ENCODE data around the gene GPR78. TPM values are rescaled to one million over a fixed set of nuclear protein-coding genes. Genes with fewer than 3 reads are reported as not detected.

GPR78 gene
- total RNA-seq, 1 donor from 2014 or later, result not detected

DNA sequence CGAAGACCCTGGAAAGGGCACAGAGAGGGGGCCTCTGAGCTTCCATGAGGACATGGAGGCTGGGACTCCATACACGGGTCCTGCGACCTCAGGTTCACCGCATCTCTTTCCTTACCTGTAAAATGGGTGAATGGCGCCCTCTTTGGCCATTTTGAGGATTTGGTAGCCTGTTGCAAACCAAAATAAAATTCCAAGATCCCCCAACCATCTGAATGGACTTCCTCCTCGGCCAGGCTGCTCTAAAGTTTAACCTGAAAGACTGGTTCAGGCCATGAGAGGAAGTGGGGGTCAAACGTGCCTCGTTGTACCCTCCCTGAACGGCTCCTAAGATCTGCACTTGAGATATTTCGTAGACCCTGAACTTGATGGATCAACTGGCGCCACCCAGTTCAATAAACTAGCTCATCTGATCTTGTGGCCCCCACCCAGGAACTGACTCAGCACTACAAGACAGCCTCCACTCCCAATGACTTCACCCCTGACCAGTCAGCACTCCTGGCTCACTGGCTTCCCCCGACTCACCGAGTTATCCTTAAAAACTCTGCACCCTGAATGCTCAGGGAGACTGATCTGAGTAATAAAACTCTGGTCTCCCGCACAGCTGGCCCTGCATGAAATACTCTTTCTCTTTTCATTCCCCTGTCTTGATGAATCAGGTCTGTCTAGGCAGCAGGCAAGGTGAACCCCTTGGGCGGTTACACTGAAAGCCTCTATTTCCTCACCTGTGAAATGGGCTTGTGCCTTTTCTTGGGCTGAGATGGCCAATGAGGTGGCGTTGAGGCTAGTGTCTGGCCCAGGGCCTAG is 32.9 kb upstream of the GPR78 start:
- peak; percentile 22 to 47 for DNase-seq (ENCODE audit: low read depth in 2 of 2)

DNA sequence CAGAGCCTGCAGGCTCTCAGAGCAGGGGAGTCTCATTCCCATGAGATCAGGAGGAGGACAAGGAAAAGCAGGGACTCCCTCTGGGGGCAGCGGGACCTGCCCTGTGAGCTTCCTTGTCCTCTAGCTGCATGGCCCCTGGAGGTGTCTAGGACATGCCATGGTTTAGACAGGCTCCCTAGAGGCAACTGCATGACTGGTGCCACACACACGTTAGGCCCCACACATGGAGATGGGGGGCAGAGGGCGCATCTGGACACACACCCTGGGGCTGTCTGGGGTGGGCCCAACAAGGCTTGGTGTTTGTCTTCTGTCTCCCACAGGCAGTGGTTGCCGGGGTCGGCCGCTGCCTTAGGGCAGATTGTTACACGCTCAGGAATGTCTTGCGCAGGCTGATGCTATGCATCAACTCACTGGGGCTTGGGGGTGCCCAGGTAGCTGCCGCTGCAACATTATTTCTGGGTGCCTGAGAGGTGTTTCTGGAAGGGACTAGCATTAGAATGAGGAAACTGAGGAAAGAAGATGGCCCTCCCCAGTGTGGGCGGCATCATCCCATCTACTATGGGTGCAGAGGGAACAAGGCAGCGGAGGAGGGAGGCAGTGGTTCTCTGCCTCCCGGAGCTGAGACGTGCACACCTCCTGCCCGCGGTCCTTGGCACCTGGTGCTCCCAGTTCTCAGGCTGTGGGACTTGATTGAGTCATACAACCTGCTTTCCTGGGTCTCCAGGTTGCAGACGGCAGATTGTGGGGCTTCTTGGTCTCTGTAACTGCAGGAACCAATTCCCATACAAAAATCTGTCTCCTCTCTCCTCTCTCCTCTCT is 32.1 kb upstream of the GPR78 start:
- no peak for DNase-seq (ENCODE audit: low read depth in 2 of 2)

DNA sequence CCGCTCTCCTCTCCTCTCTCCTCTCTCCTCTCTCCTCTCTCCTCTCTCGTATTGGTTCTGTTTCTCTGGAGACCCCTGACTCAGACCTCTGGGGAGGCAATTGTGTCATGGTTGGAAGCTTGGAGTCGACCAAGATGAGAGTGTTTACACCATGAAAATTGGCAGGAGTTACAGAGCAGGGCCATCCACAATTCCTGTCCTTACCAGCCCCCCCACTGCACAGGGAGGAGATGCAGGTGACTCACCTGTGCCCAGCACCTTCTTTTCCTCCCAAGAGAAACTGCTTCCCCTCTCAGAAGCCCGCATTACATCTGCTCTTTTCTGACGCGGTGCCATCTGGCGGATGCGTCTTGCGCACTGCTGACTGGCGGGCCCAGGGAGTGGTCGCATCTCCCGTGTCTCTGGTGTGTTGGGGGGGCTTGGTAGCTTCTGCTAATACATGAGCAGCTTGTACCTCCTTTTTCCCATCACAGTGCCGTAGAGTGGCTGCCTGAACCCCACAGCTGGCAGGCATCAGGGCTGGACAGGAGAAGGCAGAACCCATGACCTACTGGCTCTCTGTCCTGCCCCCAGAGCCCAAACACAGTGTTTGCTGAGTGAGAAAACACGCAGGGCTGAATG is 31.4 kb upstream of the GPR78 start:
- no peak for DNase-seq (ENCODE audit: low read depth in 2 of 2)

DNA sequence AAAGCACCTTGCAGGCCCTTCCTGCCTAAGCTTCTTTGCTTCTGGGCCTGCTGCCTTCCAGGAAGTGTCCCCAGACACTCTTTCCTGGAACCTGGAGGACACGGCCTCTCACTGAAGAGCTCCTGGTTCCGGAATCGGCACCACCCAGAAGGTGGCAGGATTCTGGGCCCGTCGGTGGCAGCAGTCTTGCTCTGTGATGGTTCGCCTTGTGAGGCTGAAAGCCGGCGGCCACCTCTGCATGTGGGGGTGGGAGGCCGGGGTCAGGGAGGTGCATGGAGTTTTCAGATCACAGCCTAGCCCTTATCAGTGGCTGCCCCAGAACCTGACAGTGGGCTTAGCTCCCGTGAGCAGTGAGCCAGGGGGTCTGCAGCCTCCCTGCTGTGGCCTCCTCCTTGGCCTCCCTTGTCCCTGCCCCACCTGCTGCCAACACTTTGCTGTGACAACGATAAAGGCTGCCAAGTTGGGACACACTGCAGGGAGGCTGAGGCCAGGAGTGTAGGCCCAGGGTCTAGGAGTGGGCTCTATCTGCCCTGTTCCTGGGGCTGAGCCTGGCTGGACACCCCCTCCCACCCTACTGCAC is 30.8 kb upstream of the GPR78 start:
- DNase-seq (ENCODE audit: low read depth in 2 of 2), result no peak

DNA sequence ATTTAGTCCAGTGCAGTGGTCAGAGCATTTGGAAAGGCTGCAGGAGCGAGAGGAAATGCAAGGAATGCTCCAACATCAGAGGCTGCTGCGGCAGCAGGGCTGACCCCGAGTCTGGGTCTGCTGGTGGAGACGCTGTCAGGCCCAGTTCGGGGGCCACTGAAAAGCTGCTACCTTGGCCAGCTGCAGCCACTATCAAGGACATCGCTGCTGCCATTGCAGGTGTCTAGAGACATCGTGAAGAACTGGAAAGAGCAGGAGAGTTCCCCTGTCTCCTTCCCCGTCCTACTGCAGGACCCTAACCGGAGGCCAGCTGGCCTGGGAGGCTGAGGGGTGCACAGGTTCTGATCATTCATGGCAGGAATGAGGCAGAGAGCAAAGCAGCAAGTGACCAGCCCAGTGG is 29.5 kb upstream of the GPR78 start:
- DNase-seq (ENCODE audit: low read depth in 2 of 2), result no peak

DNA sequence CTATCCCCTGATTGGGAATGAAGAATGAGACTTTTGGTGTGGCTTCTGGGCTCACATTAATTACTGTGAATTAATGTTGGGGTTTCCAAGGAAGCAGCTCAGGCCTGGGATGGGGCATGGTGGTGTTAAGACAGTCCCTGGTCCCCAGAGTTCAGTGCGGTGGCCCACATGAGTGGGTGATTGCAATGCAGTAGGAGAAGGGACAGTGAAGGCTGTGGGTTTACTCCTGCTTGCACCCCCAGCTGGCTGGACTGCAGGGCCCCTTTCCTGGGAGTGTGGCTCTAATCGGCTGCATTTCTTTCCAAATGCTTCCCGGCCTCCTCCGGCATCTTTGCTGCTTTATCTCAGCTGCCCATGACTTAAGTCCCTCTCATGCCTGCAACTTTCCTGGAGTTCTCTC is 28.2 kb upstream of the GPR78 start:
- no peak for DNase-seq (ENCODE audit: low read depth in 2 of 2)

DNA sequence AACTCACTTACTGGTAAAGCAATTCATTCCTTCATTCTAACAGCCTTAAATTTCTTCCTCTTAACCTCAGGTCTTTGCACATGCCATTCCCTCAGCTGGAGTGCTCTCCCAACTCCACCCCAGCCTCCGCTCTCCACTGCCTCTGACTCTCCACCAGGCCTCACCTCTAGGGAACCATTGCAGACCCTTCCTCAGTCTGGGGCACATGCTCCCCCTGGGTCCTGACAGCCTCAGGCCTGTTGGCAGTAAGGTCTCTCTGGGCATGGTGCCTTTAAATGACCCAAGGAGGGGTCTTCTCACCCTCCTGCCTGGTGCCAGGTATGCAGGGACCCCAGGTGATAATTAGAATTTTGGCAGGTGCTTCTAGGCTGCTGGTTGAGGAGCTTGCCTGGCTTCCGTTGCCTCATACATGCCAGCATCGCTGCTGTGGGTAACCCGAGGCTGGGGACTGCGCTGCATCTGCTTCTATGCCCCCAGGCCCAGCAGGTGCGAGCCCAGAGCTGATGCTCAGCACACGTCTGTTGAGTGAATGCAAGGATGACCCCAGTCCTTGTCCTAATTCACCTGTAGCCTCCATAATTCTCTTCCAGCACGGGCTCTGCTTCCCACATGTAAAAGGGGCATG is 27.5 kb upstream of the GPR78 start:
- no peak for DNase-seq (ENCODE audit: low read depth in 2 of 2)

DNA sequence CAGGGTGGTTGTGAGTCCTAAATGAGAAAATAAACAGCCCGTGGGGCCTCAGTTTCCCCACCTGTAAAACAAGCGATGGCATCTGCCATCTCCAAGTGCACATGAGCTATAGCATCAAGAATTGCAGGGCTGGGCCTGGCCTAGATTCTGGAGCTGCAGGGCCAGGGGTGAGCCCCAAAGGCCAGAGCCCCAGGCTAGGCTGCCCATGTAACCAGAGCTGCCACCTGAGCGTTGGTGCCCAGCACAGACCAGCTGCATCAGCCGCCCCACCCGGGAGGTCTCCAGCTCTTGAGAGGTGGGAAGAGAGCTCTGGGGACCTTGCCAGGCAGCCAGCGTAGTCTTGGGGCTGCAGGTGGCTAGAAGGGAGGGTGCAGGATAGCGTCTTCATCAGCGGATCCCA is 27.0 kb upstream of the GPR78 start:
- DNase-seq (ENCODE audit: low read depth in 2 of 2), result no peak

DNA sequence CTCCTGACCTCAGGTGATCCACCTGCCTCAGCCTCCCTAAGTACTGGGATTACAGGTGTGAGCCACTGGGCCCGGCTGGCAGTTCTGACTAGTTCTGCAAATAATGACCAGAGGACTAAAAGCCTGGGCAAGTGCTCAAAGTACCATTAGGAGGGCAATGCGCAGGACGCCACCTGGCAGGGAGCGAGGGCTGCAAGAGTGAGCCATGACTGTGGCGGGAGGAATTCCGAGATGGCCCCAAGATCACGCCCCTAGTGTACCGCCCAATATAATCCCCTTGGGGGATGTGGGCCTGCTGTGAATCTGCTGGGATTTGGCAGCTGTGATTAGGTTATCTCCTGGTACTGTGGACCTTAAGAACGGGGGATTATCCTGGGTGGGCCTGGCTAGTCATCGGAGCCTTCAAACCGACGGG is 26.2 kb upstream of the GPR78 start:
- no peak for DNase-seq (ENCODE audit: low read depth in 2 of 2)

DNA sequence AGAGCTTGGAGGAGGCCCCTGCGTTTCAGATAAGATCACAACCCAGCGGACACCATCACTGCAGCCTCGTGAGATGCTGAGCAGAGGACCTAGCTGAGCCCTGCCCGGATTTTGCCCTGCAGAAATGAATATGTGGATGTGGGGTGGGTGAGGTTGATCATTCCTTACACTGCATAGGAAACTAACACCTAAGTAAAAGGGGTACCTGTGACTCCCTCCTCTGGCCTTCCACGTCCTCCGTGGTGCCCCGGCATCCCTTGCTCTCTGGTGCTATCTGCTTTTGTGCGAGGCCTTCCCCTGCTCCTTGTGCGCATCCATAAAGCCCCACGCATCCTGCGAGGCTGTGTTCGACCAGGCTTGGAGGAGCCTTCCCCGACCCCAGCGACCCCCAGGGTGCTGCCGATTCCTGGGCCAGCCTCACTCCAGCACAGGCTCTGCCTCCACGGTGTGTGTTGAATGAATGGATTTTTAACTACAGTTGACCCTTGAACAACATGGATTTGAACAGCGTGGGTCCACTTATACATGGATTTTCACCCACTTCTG is 25.6 kb upstream of the GPR78 start:
- DNase-seq (ENCODE audit: low read depth in 2 of 2), result no peak

DNA sequence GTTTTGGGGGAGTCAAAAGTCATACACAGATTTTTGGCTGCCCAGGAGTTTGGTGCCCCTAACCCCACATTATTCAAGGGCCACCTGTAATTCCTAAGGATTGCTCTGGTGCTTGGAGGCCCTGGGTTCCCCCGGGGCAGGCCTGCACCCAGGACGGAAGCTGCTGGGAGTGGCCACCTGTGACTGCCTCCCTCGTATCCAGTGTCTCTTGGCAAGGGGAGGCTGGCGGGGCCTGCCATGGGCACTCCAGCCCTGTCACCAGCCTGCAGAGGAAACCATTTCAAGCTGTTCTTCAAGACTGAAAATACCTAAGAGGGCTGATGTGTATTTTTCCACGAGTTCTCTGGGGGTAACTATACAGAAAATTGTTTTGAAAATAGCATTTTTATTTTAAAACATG is 24.5 kb upstream of the GPR78 start:
- no peak for DNase-seq (ENCODE audit: low read depth in 2 of 2)

DNA sequence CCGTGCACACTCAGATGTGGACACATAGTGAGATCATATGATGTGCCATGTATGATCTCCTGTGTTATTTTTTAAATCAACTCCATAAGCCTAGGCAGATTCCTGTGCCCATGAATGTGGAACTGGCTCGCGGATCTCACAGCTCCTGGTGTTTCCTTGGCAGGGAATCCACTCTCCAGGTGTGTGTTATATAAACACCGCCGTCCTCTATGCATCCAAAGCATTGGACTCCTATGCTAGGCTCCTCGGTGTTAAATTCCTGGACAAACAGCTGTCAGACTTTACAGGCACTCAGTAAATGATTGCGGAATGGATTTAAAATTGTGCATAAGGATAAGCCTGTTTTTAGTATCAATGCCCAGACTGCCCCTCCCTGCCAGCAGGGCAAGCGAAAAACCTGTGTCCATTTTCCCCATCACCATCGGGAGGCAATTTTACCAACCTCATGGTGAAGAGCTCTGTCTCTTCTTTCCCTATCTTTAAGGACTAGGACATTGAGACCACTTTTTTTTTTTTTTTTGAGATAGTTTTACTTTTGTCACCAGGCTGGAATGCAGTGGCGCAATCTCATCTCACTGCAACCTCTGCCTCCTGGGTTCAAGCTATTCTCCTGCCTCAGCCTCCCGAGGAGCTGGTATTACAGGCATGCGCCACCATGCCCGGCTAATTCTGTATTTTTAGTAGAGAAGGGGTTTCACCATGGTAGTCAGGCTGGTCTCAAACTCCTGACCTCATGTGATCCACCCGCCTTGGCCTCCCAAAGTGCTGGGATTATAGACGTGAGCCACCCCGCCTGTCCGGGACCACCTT is 23.6 kb upstream of the GPR78 start:
- DNase-seq (ENCODE audit: low read depth in 2 of 2), result no peak

DNA sequence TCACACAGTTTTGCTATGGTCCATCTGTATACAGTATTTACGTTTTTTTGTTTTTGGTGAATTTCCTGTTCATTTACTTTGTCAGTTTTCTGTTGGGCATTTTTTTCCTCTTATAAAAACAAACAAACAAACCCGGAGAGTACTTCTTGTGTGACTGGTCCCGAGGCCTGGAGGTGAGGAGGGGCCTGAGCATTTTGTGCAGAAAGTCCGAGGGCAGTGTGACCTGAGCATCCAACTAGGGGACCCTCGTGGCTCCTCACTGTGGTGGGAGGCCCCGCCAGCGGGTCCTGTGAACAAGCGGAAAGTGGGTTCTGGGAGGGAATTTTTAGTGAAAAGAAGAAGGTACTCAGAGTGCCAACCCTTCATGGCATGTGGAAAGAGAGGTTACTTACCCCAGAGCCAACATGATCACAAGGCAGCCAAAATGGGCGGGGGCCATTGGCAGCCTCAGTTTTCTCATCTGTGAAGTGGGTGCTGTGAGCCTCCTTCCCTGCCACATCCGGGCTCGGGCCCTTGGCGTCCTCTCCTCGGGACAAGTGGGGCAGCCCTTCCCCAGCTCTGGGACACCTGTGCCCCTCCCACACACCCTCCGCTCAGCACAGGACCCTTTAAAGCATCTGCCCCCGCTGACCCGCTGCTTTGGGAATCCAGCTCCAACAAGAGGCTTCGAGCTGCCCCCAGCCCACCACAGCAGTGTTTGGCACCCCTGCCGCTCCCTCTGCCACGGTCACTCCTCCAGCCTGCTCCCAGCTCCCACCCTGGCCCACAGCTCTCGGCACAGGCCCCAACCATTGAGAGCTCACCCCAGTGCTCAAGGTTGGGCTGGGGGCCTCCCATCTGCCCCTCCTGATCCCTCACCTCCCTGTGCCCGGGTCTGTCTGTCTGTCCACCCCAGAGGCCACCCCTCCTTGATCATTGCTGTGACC is 22.8 kb upstream of the GPR78 start:
- no peak for DNase-seq (ENCODE audit: low read depth in 2 of 2)

DNA sequence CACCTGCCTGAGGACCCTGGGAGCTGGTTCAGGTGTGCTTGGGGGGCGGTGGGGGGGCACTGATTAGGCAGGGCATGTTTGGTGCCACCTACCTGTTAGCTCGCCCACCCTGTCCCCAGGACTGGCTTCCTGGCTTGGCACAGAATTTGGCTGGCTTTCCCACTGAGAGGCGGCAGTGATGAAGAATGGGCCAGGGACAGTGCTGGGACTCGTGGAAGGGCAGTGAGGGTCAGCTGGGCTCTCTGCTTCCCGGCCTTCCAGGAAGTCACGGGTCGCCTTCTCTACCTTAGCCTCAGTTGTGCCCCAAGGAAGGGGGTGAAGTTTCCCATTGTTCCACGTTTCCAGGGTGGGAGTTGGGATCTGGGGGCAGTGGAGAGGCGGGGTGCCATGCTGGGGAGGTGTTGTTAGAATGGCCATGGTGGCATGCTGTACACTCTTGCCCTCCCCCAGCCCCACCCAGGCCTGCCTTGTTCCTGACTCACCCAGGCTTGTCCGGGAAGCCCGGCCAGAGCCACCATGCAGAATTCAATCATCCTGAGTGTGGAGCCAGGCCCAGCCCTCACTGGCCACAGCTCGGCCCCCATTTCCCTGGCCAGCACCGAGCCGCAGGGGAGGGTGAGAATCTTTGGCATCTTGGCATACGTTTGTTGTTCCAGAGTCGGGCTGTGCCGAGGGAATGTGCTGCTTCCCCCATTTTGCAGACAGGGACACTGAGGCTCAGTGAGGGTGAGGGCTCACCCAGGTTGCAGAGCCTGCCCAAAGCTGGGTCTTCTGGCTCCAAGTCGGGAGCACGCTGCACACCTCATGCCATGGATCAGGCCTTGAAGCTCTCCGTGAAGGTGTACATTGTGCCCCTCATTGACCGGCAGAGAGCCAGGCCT is 21.9 kb upstream of the GPR78 start:
- no peak for DNase-seq (ENCODE audit: low read depth in 2 of 2)

DNA sequence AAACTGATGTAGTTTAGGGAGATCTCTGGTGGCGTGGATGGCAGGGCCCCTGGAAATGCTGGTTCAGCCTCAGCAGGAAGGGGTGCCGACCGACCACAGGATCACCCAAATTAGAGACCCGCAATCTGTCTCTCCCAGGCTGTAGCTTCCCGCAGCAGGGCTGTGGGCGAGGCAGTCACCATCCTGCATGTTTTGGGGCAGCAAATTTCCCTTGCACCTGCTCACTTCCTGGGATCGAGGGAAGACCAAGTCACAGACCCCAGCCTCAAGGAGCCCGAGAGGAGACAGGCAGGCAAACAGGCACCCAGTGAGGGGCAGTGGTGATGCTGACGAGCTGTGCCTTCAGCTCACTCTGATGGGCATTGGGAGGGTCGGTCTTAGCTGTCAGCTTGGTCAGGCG is 21.2 kb upstream of the GPR78 start:
- no peak for DNase-seq (ENCODE audit: low read depth in 2 of 2)

DNA sequence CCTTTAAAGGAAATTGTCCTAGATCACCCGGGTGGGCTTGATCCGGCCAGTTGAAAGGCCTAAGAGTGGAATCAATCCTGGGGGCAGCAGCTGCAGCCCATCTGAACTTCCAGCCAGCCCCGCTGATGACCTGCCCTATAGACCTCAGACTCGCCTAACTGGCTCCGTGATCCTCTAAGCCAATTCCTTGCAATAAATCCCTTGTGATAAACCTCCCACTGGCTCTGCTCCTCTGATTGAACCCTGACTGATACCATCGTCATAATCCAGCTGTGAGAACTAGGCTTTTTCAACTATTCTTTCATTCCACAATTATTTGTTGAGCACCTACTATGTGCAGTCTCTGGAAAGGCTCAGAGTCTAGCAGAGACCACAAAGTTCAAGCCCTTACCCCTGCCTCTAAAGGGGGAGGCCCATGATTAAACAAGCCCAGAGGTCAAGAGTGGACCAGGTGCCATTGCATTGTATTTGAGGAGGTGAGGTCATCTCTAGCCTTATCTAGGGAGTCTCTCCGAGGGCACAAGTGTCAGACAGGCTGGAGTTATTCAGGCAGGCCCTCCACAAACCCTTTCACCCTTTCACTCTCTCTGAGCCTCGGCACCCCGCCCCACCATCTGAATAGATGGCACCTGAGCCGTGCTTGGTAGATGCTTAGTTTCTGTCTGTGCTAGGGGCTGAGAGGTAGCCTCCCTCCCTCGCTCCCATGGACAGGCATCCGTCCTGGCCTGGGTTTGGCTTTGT is 20.5 kb upstream of the GPR78 start:
- no peak for DNase-seq (ENCODE audit: low read depth in 2 of 2)

DNA sequence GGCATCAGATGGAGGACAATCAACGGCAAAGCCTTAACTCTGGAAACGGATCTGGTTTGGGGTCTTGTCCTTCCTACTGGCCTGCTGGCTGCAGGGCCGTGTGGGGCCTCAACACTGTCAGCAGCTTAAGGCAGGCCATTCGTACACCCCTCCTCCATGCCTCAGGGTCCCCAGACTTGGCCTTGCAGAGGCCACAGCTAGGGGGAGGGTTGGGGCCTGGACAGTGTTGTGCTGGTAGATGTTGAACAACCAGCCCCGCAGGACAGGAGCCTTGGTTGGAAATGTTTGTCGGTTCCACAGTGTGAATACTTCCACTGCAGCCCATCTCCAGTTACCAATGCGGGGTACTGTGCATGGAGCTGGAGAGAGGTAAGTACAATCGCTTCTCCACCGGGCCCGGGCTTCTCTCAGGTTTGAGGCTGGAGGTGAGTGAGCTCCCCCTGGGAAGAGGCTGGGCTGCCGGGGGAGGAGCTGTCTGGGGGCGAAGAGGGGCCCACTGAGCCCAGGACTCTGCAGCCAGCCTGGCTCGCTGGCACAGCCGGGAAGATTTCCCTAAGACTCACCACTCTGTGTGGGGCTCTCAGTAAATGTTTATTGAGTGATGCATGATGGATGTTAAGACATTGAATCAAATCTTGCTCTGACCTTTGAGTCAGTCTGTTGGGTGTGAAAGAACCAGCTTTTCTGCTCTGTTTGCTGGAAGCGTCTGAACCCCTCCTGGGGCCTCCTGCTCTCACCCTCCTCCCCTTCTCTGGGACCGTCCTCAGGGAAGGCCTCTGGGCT is 19.7 kb upstream of the GPR78 start:
- no peak for DNase-seq (ENCODE audit: low read depth in 2 of 2)

Measured in dermis microvascular lymphatic vessel endothelial cell (primary cell).